ENCODE results near the gene THEMIS2.

The THEMIS2 gene

GRCh38 chr1:27886744-27887143 is 14.4 kb downstream of the THEMIS2 start:
- no peak for DNase-seq

- DNase-seq, result no peak
Measured at GRCh38 chr1:27887215-27888021, 15.1 kb downstream of the THEMIS2 start.

GRCh38 chr1:27889506-27889905 is 17.2 kb downstream of the THEMIS2 start:
- no peak for DNase-seq

- no peak for DNase-seq
Measured at GRCh38 chr1:27891196-27891889, 19.0 kb downstream of the THEMIS2 start.

- no peak for DNase-seq
Measured at GRCh38 chr1:27894521-27894920, 22.2 kb downstream of the THEMIS2 start.

GRCh38 chr1:27906759-27907158 is 34.4 kb downstream of the THEMIS2 start:
- no peak for DNase-seq

- DNase-seq, result no peak
Measured at GRCh38 chr1:27912429-27912828, 40.1 kb downstream of the THEMIS2 start.

GRCh38 chr1:27915082-27915575 is 42.8 kb downstream of the THEMIS2 start:
- DNase-seq, result no peak

GRCh38 chr1:27922272-27922671 is 49.9 kb downstream of the THEMIS2 start:
- DNase-seq, result no peak

- DNase-seq, result no peak
Measured at GRCh38 chr1:27928216-27928954, 56.0 kb downstream of the THEMIS2 start.

GRCh38 chr1:27931184-27931583 is 58.8 kb downstream of the THEMIS2 start:
- no peak for DNase-seq

GRCh38 chr1:27931759-27932158 is 59.4 kb downstream of the THEMIS2 start:
- DNase-seq, result no peak

GRCh38 chr1:27934818-27935549 is 62.6 kb downstream of the THEMIS2 start, which contains the start of gene SMPDL3B:
SMPDL3B (plus strand) TSS chr1:27935000; CDS start chr1:27935184, 184 bp downstream.
- DNase-seq, result no peak

GRCh38 chr1:27935721-27936120 is 63.4 kb downstream of the THEMIS2 start:
- no peak for DNase-seq

Measured in effector CD4-positive, alpha-beta T cell (primary cell).